A549 (cell line): ENCODE data around the gene THBD.

Experiments used
- HOXA7 ChIP-seq: fragments of 250-450 bp; sonication (Bioruptor Pico); IDR thresholded peaks from 2 replicates; pipeline ENCODE4 v1.5.0; 2020; ENCODE audit warnings: mild to moderate bottlenecking, moderate library complexity
- TF ChIP-seq, protein P1 (sequence below): fragments of >200 bp; sonication (Bioruptor Twin); formaldehyde crosslinking; IDR thresholded peaks from 3 replicates; pipeline ENCODE4 v1.5.1; 2016

DNA sequence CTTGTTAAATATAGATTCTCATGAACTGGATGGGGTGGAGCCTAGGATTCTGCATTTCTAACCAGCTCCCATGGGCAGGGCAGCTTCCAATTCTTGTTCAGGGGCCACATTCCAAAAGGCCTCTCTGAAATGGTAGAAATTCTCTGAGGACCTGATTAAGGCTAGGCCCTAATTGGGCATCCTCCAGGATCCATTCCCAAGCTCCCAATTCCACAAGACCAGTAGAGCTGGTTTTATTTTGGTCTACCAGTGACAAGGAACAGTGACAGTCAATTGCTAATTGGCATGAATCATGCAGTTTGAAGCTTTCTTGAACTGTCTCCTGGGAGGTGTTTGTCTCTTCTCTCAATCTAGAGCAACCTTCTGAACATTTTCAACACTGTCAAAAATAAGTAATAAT lies 3.0 kb downstream of the THBD start:
- TF ChIP-seq, protein P1, sequence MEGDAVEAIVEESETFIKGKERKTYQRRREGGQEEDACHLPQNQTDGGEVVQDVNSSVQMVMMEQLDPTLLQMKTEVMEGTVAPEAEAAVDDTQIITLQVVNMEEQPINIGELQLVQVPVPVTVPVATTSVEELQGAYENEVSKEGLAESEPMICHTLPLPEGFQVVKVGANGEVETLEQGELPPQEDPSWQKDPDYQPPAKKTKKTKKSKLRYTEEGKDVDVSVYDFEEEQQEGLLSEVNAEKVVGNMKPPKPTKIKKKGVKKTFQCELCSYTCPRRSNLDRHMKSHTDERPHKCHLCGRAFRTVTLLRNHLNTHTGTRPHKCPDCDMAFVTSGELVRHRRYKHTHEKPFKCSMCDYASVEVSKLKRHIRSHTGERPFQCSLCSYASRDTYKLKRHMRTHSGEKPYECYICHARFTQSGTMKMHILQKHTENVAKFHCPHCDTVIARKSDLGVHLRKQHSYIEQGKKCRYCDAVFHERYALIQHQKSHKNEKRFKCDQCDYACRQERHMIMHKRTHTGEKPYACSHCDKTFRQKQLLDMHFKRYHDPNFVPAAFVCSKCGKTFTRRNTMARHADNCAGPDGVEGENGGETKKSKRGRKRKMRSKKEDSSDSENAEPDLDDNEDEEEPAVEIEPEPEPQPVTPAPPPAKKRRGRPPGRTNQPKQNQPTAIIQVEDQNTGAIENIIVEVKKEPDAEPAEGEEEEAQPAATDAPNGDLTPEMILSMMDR = no peak
- no peak for TF ChIP-seq HOXA7 (CRISPR knock-in tag)
